GM12872 (cell line): ENCODE data around the gene CACNA1I.

Experiments used
- TF ChIP-seq, protein P1 (sequence below): IDR thresholded peaks from 3 replicates; pipeline ENCODE4 v1.5.1; 2011; ENCODE audit warnings: low read depth, mild to moderate bottlenecking, low read length, moderate library complexity; ENCODE audit not compliant: insufficient read depth

The CACNA1I gene

GRCh38 chr22:39721206-39722031 is 150.9 kb downstream of the CACNA1I start:
- TF ChIP-seq, protein P1, sequence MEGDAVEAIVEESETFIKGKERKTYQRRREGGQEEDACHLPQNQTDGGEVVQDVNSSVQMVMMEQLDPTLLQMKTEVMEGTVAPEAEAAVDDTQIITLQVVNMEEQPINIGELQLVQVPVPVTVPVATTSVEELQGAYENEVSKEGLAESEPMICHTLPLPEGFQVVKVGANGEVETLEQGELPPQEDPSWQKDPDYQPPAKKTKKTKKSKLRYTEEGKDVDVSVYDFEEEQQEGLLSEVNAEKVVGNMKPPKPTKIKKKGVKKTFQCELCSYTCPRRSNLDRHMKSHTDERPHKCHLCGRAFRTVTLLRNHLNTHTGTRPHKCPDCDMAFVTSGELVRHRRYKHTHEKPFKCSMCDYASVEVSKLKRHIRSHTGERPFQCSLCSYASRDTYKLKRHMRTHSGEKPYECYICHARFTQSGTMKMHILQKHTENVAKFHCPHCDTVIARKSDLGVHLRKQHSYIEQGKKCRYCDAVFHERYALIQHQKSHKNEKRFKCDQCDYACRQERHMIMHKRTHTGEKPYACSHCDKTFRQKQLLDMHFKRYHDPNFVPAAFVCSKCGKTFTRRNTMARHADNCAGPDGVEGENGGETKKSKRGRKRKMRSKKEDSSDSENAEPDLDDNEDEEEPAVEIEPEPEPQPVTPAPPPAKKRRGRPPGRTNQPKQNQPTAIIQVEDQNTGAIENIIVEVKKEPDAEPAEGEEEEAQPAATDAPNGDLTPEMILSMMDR = no peak

- TF ChIP-seq, protein P1 = no peak
Observed at GRCh38 chr22:39722032-39722325, 151.4 kb downstream of the CACNA1I start.

GRCh38 chr22:39722501-39722900 is 151.9 kb downstream of the CACNA1I start:
- TF ChIP-seq, protein P1 = no peak

DNA sequence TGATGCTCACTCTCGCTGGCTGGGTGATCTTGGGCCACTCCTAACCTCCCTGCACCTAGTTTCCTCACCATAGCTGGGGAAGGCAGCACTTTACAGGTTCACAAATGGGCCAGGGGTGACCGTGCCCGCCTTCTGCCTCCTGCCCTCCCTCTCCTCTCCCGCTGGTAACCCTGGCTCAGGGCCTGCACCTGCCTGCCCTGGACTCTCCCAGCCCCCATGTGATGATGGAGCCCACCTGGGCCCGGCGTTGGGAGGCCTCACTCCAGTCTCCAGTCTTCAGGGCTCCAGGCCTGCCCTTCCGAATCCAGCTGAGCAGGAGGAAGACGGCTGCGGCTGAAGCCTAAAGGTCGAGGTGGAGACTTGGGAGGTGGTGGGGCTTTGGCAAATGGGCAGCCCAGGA is 152.9 kb downstream of the CACNA1I start:
- TF ChIP-seq, protein P1 = no peak

DNA sequence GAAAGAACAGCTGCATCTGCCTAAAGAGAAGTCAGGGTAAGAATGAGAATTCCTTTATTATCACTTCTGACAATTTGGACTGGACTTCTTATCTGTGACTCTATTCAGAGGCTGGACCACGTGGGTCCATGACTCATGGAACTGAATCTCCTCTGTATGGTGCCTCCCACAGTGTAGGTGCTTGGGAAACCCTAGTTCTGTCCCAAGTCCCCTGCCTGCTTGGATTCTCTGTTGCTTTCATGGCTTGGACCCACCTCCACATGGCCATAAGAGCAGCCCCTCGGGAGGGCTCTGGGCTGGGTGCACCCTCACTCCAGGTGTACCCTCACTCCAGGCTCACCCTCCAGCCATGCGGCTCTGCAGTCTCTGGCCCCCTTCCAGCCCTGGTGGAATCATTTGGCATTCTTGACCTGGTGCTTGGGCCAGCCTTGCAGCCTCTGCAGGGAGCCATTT is 153.4 kb downstream of the CACNA1I start:
- TF ChIP-seq, protein P1 = no peak

DNA sequence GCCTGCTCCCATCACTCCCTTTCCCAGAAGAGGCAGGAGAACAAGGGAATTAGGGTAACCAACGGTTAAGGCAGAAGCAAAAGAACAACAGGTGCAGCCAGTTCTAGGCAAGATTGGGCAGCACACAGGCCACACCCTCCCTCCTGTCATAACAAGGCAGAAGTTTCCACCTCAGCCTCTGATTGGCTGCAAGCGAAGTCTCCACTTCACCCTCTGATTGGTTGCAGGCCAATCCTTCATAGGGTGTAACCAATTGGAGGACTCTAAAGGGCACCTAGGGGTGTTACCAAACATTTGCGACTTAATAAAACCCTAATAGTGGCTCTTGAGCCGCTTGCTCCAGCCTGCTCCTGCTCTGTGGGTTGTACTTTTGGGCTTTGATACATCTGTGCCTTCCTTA is 153.8 kb downstream of the CACNA1I start:
- TF ChIP-seq, protein P1 = no peak

- TF ChIP-seq, protein P1 = no peak
Observed at GRCh38 chr22:39724857-39725256, 154.3 kb downstream of the CACNA1I start.
